Loucy (cell line): Measurements from ENCODE around the gene BTG4.

Source experiments
- EZH2phosphoT487 ChIP-seq: fragments of 200-600 bp; IDR thresholded peaks from 2 replicates; pipeline ENCODE4 v1.6.1; 2018; ENCODE audit warnings: antibody characterized with exemption, mild to moderate bottlenecking, moderate library complexity, borderline replicate concordance
- TF ChIP-seq, protein P1 (sequence below): fragments of 200-600 bp; sonication (generic); conservative IDR thresholded peaks from 2 replicates; pipeline ENCODE4 v1.5.1; 2014; ENCODE audit warnings: mild to moderate bottlenecking, antibody characterized with exemption, low read length

DNA sequence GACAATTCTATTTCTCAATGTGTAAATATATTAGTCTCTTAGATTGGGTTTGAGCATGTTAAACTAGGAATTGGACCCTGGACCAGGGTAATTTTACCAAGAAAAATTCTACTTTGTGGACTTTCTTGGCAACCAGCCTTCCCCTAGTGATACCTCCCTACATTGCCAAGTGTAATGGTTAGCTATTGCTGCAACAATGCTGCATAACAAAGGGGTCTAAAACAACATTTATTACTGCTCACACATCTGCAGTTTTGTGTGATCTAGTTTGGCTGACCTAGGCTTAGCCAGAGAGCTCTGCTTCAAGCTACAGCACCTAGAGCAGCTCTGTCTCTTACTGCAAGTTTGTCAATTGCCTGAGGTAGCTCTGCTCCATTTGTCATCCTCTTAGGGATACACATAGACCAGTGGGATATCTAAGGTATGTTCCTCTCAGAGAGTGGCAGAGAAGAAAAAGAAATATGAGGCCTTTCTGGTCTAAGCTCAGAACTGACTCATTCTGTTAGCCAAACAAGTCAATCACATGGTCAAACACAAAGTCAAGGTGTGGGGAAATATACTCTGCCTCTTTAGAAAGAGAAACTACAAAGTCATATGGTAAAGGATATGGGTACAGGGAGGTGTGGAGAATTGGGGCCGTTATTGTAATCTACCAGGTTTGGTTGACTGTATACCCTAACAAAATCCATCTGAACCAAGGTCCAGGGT, 26.4 kb upstream of the BTG4 start:
- TF ChIP-seq, protein P1, sequence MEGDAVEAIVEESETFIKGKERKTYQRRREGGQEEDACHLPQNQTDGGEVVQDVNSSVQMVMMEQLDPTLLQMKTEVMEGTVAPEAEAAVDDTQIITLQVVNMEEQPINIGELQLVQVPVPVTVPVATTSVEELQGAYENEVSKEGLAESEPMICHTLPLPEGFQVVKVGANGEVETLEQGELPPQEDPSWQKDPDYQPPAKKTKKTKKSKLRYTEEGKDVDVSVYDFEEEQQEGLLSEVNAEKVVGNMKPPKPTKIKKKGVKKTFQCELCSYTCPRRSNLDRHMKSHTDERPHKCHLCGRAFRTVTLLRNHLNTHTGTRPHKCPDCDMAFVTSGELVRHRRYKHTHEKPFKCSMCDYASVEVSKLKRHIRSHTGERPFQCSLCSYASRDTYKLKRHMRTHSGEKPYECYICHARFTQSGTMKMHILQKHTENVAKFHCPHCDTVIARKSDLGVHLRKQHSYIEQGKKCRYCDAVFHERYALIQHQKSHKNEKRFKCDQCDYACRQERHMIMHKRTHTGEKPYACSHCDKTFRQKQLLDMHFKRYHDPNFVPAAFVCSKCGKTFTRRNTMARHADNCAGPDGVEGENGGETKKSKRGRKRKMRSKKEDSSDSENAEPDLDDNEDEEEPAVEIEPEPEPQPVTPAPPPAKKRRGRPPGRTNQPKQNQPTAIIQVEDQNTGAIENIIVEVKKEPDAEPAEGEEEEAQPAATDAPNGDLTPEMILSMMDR = no peak
- no peak for TF ChIP-seq EZH2phosphoT487
